ENCODE measurements around the gene P2RX7. TPM values are rescaled to one million over a fixed set of nuclear protein-coding genes. Genes with fewer than 3 reads are reported as not detected.
"Not testable (repeated sequence)": the region's sequence is repeated elsewhere in the genome, so short reads cannot be mapped to it uniquely, and the experiment has no call there.

The P2RX7 gene
- polyA plus RNA-seq, 1 donor, result 1.0 TPM

DNA sequence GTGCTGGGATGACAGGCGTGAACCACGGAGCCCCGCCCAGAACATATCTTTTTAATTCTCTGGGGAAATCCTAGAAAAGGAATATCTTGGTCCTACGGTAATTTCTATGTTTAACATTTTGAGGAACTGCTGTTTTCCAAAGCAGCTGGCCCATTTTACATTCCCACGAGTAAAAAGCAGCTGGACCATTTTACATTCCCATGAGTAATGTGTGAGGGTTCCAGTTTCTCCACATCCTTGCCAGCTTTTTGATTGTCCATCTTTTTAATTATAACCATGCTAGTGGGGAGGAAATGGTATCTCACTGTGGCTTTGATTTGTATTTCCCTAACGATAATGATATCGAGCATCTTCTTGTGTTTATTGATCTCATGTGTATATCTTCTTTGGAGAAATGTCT, 72.8 kb downstream of the P2RX7 start:
- DNase-seq (ENCODE audit: low read depth), result no peak

GRCh38 chr12:121208571-121208970, 75.9 kb downstream of the P2RX7 start:
- not testable (repeated sequence) for DNase-seq (ENCODE audit: low read depth)

GRCh38 chr12:121209221-121209620, 76.5 kb downstream of the P2RX7 start:
- DNase-seq (ENCODE audit: low read depth), result no peak

- no peak for DNase-seq (ENCODE audit: low read depth)
These were observed 77.2 kb downstream of the P2RX7 start, which contains the start of gene P2RX4 for GRCh38 chr12:121209624-121210572. Gene P2RX4 (plus strand): TSS chr12:121210129. CDS start chr12:121210165, 36 bp downstream.

GRCh38 chr12:121212875-121213274, 80.2 kb downstream of the P2RX7 start:
- no peak for DNase-seq (ENCODE audit: low read depth)

DNA sequence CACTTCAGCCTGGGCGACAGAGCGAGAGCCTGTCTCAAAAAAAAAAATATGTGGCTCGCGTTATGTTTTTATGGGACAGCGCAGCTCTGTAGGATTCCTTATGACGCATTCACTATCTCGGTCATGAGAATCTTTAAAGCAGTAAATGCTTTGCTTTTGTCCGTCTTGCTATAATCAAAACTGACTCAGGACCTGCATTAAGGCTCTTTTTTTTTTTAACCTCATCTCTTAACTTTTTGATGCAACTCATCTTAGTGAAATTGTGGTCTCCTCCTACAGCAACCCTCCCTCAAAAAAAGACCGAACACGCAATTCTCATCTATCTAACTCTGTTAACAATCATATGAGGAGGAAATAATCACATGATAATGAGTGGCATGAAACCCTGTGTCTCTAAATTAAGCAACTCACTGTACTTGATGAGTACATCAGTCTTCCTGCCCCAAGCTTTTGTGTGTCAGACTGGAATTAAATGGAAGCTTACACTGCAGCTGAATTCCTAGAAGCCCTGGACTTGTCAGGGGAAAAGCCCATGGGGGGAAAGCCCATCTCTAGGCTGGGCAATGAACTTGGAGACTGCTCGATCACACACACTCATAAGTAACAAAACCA, 81.6 kb downstream of the P2RX7 start:
- no peak for DNase-seq (ENCODE audit: low read depth)

GRCh38 chr12:121214855-121215745, 82.4 kb downstream of the P2RX7 start:
- DNase-seq (ENCODE audit: low read depth), result no peak

- no peak for DNase-seq (ENCODE audit: low read depth)
These were observed 83.4 kb downstream of the P2RX7 start for GRCh38 chr12:121216102-121216501.

DNA sequence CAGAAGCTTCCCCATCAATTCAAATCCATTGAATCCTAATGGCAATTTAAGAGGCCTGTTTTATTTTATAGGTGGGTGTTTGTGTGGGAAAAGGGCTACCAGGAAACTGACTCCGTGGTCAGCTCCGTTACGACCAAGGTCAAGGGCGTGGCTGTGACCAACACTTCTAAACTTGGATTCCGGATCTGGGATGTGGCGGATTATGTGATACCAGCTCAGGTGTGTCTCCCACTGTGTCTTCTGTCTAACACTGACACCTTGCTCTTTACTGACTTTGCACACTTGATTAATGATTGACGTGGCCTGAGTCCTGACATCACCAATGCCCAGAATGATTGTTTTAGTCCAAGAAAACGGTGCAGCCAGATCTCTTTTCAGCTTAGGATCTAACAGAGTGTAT, 84.4 kb downstream of the P2RX7 start:
- DNase-seq (ENCODE audit: low read depth), result no peak

DNA sequence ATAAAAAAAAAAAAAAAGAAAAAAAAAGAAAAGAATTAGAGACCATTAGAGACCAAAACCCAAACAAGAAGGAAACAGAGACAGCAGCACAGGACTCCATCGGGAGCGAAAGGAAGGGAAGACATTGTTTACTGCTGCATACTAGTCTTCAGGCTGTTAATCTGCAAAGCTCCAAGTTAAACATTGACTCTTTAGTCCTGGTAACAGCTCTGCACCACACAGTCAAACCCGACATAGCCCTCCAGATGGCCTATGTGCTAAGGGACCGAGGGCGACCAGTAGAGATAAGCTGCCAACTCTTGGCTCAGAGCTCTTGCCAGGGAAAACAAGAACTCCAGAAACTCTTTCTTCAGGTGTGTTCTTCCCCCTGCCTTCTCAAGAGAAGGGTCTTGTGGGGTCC, 85.1 kb downstream of the P2RX7 start:
- no peak for DNase-seq (ENCODE audit: low read depth)

DNA sequence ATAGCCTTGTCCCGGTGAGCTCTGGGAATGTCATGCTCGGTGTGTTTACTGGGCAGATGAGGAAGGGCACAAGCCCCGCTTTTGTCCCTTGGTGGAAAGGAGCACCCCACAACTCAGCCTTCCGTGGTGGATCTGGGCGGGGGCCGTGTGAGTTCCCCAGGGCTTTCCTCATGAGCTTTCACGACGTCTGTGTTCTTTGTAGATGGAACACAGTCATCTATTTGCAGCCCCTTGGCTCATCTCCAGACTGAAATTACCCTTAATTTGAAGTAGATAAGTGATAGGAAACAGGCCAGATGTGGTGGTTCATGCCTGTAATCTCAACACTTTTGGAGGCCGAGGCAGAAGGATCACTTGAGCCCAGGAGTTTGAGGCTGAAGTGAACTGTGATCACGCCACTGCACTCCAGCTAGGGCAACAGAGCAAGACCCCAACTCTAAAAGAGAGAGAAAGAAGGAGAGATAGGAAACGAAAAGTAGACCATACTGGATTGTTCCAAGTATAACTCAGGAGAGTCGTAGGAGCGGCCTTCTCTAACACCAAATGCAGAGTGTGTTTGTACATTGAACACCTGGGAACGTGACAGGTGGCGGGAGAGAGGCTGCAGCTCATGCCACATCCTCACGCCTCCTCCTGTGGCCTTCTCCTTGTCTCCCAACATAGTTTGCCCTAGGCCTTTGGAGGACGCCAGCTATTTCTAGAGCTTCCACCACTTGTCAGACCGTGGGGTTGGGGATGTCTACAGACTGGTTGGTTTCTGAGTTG, 86.1 kb downstream of the P2RX7 start:
- no peak for DNase-seq (ENCODE audit: low read depth)

GRCh38 chr12:121219353-121219986, 86.8 kb downstream of the P2RX7 start:
- DNase-seq (ENCODE audit: low read depth), result no peak

GRCh38 chr12:121222847-121223246, 90.2 kb downstream of the P2RX7 start:
- no peak for DNase-seq (ENCODE audit: low read depth)

- no peak for DNase-seq (ENCODE audit: low read depth)
These were observed 90.9 kb downstream of the P2RX7 start for GRCh38 chr12:121223292-121224285.

DNA sequence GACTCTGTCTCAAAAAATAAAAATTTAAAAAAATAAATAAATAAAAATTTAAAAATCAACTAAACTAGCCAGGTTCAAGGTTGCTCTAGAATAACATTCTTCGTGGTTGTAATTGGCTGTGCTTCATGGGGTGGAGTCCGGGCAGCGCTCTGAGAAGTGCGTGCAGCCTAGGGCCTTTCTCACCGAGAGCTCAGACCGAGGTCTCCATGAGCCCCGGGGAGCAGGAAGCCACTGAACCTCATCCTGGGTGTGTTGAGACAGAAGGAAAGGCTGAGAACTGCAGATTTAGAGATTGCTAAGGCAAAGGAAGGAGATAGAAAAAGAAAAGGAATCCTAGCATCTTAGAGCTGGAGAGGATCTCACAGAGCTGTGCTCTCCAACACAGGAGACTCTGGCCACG, 91.9 kb downstream of the P2RX7 start:
- DNase-seq (ENCODE audit: low read depth), result no peak

- DNase-seq (ENCODE audit: low read depth), result no peak
These were observed 93.7 kb downstream of the P2RX7 start for GRCh38 chr12:121226399-121226798.

GRCh38 chr12:121226871-121227270, 94.2 kb downstream of the P2RX7 start:
- DNase-seq (ENCODE audit: low read depth), result not testable (repeated sequence)

- DNase-seq (ENCODE audit: low read depth), result no peak
These were observed 94.6 kb downstream of the P2RX7 start for GRCh38 chr12:121227294-121227693.

GRCh38 chr12:121228919-121229665, 96.4 kb downstream of the P2RX7 start:
- no peak for DNase-seq (ENCODE audit: low read depth)
